ENCODE measurements around the gene DBN1.

GRCh38 chr5:177468685-177469628 lies 4.5 kb downstream of the DBN1 start:
- TF ChIP-seq CTCF (IDR thresholded peaks at IDR 0.05), result no peak
- no peak for TF ChIP-seq POLR2A (IDR thresholded peaks at IDR 0.05)
